ENCODE results near the gene AKR1C2. TPM values are rescaled to one million over a fixed set of nuclear protein-coding genes. Genes with fewer than 3 reads are reported as not detected.

Gene AKR1C2
- total RNA-seq, 1 experiment from 2014 or later, result 0.25 TPM

GRCh38 chr10:5045095-5045494, 41.4 kb upstream of the AKR1C2 start:
- no peaks in the 10 kb centered on the region for H3K36me3 ChIP-seq (ENCODE audit: control insufficient read depth in 1 of 2, insufficient read depth in 2 of 2, low read length in 2 of 2)
- no peaks in the 10 kb centered on the region for H3K79me2 ChIP-seq (ENCODE audit: insufficient read depth, low read length)
- no peak overlapping the region for H3K27ac ChIP-seq (ENCODE audit: low read depth, low read length)
- CTCF ChIA-PET, result no interaction called here
- DNase-seq (ENCODE audit: low read depth, low spot score) (no peak), ATAC-seq (no peak)
- intact Hi-C loops (cut with micrococcal nuclease), result no loop called here
- no peak overlapping the region for H3K4me3 ChIP-seq (replicated peaks in 1 of 2; ENCODE audit: low read depth in 1 of 2, low read length in 2 of 2)
- no peaks in the 10 kb centered on the region for H3K9me3 ChIP-seq (ENCODE audit: control insufficient read depth in 1 of 2, insufficient read depth in 1 of 2, low read depth in 1 of 2, low read length in 2 of 2)
- BruUV-seq (replicated peaks), result no TSS peak
- POLR2A ChIA-PET, result no interaction called here
- H3K4me1 ChIP-seq (ENCODE audit: control insufficient read depth in 1 of 2, insufficient read depth in 2 of 2, low read length in 2 of 2), result no peaks in the 10 kb centered on the region
- RAD21 ChIA-PET (ENCODE audit: low non-redundant PET in 1 of 2, low total read pairs in 2 of 2, uncharacterized antibody in 2 of 2, unreplicated experiment in 2 of 2), result no interaction called here
- no peak for TF ChIP-seq FOSL1 (IDR thresholded peaks at IDR 0.05; ENCODE audit: low read depth)
- no peak for TF ChIP-seq ZNF274 (IDR thresholded peaks at IDR 0.05; ENCODE audit: low read depth, low read length)
- TF ChIP-seq SIN3A (IDR thresholded peaks at IDR 0.05; ENCODE audit: low read depth), result no peak
- TF ChIP-seq YY1 (IDR thresholded peaks at IDR 0.05; ENCODE audit: extremely low read depth, insufficient replicate concordance, low read depth, low read length), result no peak
- TF ChIP-seq ZFX (IDR thresholded peaks at IDR 0.05), result no peak
- no peak for TF ChIP-seq EGR1 (IDR thresholded peaks at IDR 0.05; ENCODE audit: low read depth)
- H4K20me1 ChIP-seq (ENCODE audit: insufficient read depth), result no peaks in the 10 kb centered on the region
- H3K9me2 ChIP-seq (ENCODE audit: insufficient read depth), result no peaks in the 10 kb centered on the region
- no peak overlapping the region for H3K9ac ChIP-seq (ENCODE audit: low read length)
- no peaks in the 10 kb centered on the region for H3K27me3 ChIP-seq (ENCODE audit: insufficient read depth, low read length)
- H3K4me2 ChIP-seq (ENCODE audit: low read length), result no peak overlapping the region
- no peak overlapping the region for H2AFZ ChIP-seq (ENCODE audit: low read depth, low read length, poor library complexity, severe bottlenecking)

GRCh38 chr10:5043716-5044115, 40.1 kb upstream of the AKR1C2 start:
- no peak overlapping the region for H3K4me3 ChIP-seq (replicated peaks in 1 of 2; ENCODE audit: low read depth in 1 of 2, low read length in 2 of 2)
- ChIA-PET POLR2A (no interaction called here), RAD21 (ENCODE audit: low non-redundant PET in 1 of 2, low total read pairs in 2 of 2, uncharacterized antibody in 2 of 2, unreplicated experiment in 2 of 2) (no interaction called here), CTCF (no interaction called here)
- H3K9ac ChIP-seq (ENCODE audit: low read length), result no peak overlapping the region
- no peaks in the 10 kb centered on the region for H3K9me3 ChIP-seq (ENCODE audit: control insufficient read depth in 1 of 2, insufficient read depth in 1 of 2, low read depth in 1 of 2, low read length in 2 of 2)
- no peak overlapping the region for H3K27ac ChIP-seq (ENCODE audit: low read depth, low read length)
- H3K27me3 ChIP-seq (ENCODE audit: insufficient read depth, low read length), result no peaks in the 10 kb centered on the region
- ATAC-seq (no peak), DNase-seq (ENCODE audit: low read depth, low spot score) (no peak)
- H3K4me2 ChIP-seq (ENCODE audit: low read length), result no peak overlapping the region
- H2AFZ ChIP-seq (ENCODE audit: low read depth, low read length, poor library complexity, severe bottlenecking), result no peak overlapping the region
- no peaks in the 10 kb centered on the region for H4K20me1 ChIP-seq (ENCODE audit: insufficient read depth)
- BruUV-seq (replicated peaks), result no TSS peak
- H3K79me2 ChIP-seq (ENCODE audit: insufficient read depth, low read length), result no peaks in the 10 kb centered on the region
- no peak for TF ChIP-seq MAX (IDR thresholded peaks at IDR 0.05)
- no peak for TF ChIP-seq SIN3A (IDR thresholded peaks at IDR 0.05; ENCODE audit: low read depth)
- TF ChIP-seq EZH2 (IDR thresholded peaks at IDR 0.05), result no peak
- TF ChIP-seq JUND (IDR thresholded peaks at IDR 0.05), result no peak
- TF ChIP-seq CTCF (IDR thresholded peaks at IDR 0.05 in 2 of 3, conservative IDR thresholded peaks at IDR 0.05 in 1 of 3; ENCODE audit: borderline replicate concordance in 1 of 3, insufficient read depth in 1 of 3, low read depth in 2 of 3, low read length in 2 of 3), result no peak
- no peak for TF ChIP-seq POLR2AphosphoS5 (IDR thresholded peaks at IDR 0.05; ENCODE audit: low read depth, low read length)
- no peak for TF ChIP-seq REST (IDR thresholded peaks at IDR 0.05; ENCODE audit: low read depth)
- TF ChIP-seq SRF (IDR thresholded peaks at IDR 0.05; ENCODE audit: low read depth), result no peak
- TF ChIP-seq ELF1 (IDR thresholded peaks at IDR 0.05; ENCODE audit: borderline replicate concordance, low read depth), result no peak
- no peak for TF ChIP-seq POLR2A (IDR thresholded peaks at IDR 0.05; ENCODE audit: borderline replicate concordance, extremely low read depth, insufficient read depth, insufficient read length)
- no peak for TF ChIP-seq YY1 (IDR thresholded peaks at IDR 0.05; ENCODE audit: extremely low read depth, insufficient replicate concordance, low read depth, low read length)
- TF ChIP-seq SP1 (IDR thresholded peaks at IDR 0.05; ENCODE audit: low read depth), result no peak
- TF ChIP-seq EZH2phosphoT487 (IDR thresholded peaks at IDR 0.05; ENCODE audit: borderline replicate concordance), result no peak
- TF ChIP-seq FOSL1 (IDR thresholded peaks at IDR 0.05; ENCODE audit: low read depth), result no peak
- H3K9me2 ChIP-seq (ENCODE audit: insufficient read depth), result no peaks in the 10 kb centered on the region
- intact Hi-C loops (cut with micrococcal nuclease), result no loop called here
- H3K36me3 ChIP-seq (ENCODE audit: control insufficient read depth in 1 of 2, insufficient read depth in 2 of 2, low read length in 2 of 2), result no peaks in the 10 kb centered on the region
- H3K4me1 ChIP-seq (ENCODE audit: control insufficient read depth in 1 of 2, insufficient read depth in 2 of 2, low read length in 2 of 2), result no peaks in the 10 kb centered on the region

Data from HCT116 (cell line).